DOHH2 (cell line): ENCODE results near the gene BPIFA1.

Experiments used
- H3F3A ChIP-seq: fragments of 200-600 bp; sonication (generic), shearing (Covaris generic); 2 replicates; pipeline ENCODE4 v1.6.0; 2016; ENCODE audit warnings: antibody characterized with exemption, mild to moderate bottlenecking; ENCODE audit not compliant: control insufficient read depth, insufficient read depth
- H3K27ac ChIP-seq: fragments of 200-600 bp; sonication (generic); 2 replicates; pipeline ENCODE4 v1.5.1; 2014; ENCODE audit warnings: low read depth, mild to moderate bottlenecking, low read length, moderate library complexity
- H3K27me3 ChIP-seq: fragments of 200-600 bp; sonication (generic); 2 replicates; pipeline ENCODE4 v1.6.1; 2014; ENCODE audit warnings: mild to moderate bottlenecking, low read length, mixed read lengths; ENCODE audit not compliant: control insufficient read depth
- H3K36me3 ChIP-seq: fragments of 200-600 bp; sonication (generic); 2 replicates; pipeline ENCODE4 v1.6.1; 2014; ENCODE audit warnings: mild to moderate bottlenecking, low read length, moderate library complexity, mixed read lengths; ENCODE audit not compliant: control insufficient read depth
- H3K4me1 ChIP-seq: fragments of 200-600 bp; sonication (generic); 2 replicates; pipeline ENCODE4 v1.6.1; 2014; ENCODE audit warnings: mild to moderate bottlenecking, low read length, mixed read lengths; ENCODE audit not compliant: control insufficient read depth
- H3K4me2 ChIP-seq: fragments of 200-600 bp; sonication (generic); 2 replicates; pipeline ENCODE4 v1.6.0; 2014; ENCODE audit warnings: mild to moderate bottlenecking, low read length, moderate library complexity
- H3K4me3 ChIP-seq: fragments of 200-600 bp; sonication (generic); 2 replicates; pipeline ENCODE4 v1.5.1; 2014; ENCODE audit warnings: mild to moderate bottlenecking, low read length, mixed read lengths
- H3K79me2 ChIP-seq: fragments of 200-600 bp; sonication (generic); 2 replicates; pipeline ENCODE4 v1.6.1; 2014; ENCODE audit warnings: mild to moderate bottlenecking, low read length, mixed read lengths; ENCODE audit not compliant: control insufficient read depth
- H3K9me2 ChIP-seq: fragments of 200-600 bp; sonication (generic); replicated peaks from 2 replicates; pipeline ENCODE4 v1.6.1; 2014; ENCODE audit warnings: mild to moderate bottlenecking, low read length, mixed read lengths; ENCODE audit not compliant: control insufficient read depth
- H3K9me3 ChIP-seq: fragments of 200-600 bp; sonication (generic); 2 replicates; pipeline ENCODE4 v1.6.1; 2014; ENCODE audit warnings: antibody characterized with exemption, low read length, mixed read lengths; ENCODE audit not compliant: control insufficient read depth, insufficient read depth
- H4K20me1 ChIP-seq: fragments of 200-600 bp; sonication (generic); 2 replicates; pipeline ENCODE4 v1.6.0; 2014; ENCODE audit warnings: low read depth, mild to moderate bottlenecking, antibody characterized with exemption, low read length, moderate library complexity; ENCODE audit not compliant: control insufficient read depth, insufficient read depth
- CTCF ChIP-seq: fragments of 200-600 bp; sonication (generic); IDR thresholded peaks from one replicate; pipeline ENCODE4 v1.5.1; 2014; ENCODE audit warnings: antibody characterized with exemption, mild to moderate bottlenecking, low read depth, low read length; ENCODE audit not compliant: poor library complexity, severe bottlenecking
- EZH2phosphoT487 ChIP-seq: fragments of 200-600 bp; sonication (generic); IDR thresholded peaks from 2 replicates; pipeline ENCODE4 v1.6.1; 2017; ENCODE audit warnings: borderline replicate concordance, mild to moderate bottlenecking, antibody characterized with exemption, low read length, moderate library complexity, mixed read lengths

The BPIFA1 gene

GRCh38 chr20:33239418-33239817, 3.6 kb downstream of the BPIFA1 start:
- no peak overlapping the region for H3K27ac ChIP-seq
- H3K4me3 ChIP-seq = no peak overlapping the region
- no peaks in the 10 kb centered on the region for H3K4me1 ChIP-seq
- no peaks in the 10 kb centered on the region for H3F3A ChIP-seq
- H4K20me1 ChIP-seq = no peaks in the 10 kb centered on the region
- no peaks in the 10 kb centered on the region for H3K27me3 ChIP-seq
- no peaks in the 10 kb centered on the region for H3K9me2 ChIP-seq
- H3K36me3 ChIP-seq = no peaks in the 10 kb centered on the region
- H3K4me2 ChIP-seq = no peak overlapping the region
- no peaks in the 10 kb centered on the region for H3K9me3 ChIP-seq
- TF ChIP-seq EZH2phosphoT487 (no peak), CTCF (no peak)
- no peaks in the 10 kb centered on the region for H3K79me2 ChIP-seq

- H3F3A ChIP-seq = no peaks in the 10 kb centered on the region
- H3K4me2 ChIP-seq = no peak overlapping the region
- H3K4me3 ChIP-seq = no peak overlapping the region
- H3K9me3 ChIP-seq = no peaks in the 10 kb centered on the region
- no peaks in the 10 kb centered on the region for H3K4me1 ChIP-seq
- H3K27ac ChIP-seq = no peak overlapping the region
- H4K20me1 ChIP-seq = no peaks in the 10 kb centered on the region
- H3K79me2 ChIP-seq = no peaks in the 10 kb centered on the region
- no peaks in the 10 kb centered on the region for H3K27me3 ChIP-seq
- no peaks in the 10 kb centered on the region for H3K36me3 ChIP-seq
- no peak for TF ChIP-seq EZH2phosphoT487
- no peak for TF ChIP-seq CTCF
- H3K9me2 ChIP-seq = no peaks in the 10 kb centered on the region
These were observed 4.4 kb downstream of the BPIFA1 start for GRCh38 chr20:33239979-33240736.

- H3K4me3 ChIP-seq = no peak overlapping the region
- no peaks in the 10 kb centered on the region for H3K27me3 ChIP-seq
- H3F3A ChIP-seq = no peaks in the 10 kb centered on the region
- no peak overlapping the region for H3K27ac ChIP-seq
- H3K9me3 ChIP-seq = no peaks in the 10 kb centered on the region
- H3K4me2 ChIP-seq = no peak overlapping the region
- H3K79me2 ChIP-seq = no peaks in the 10 kb centered on the region
- no peaks in the 10 kb centered on the region for H4K20me1 ChIP-seq
- H3K36me3 ChIP-seq = no peaks in the 10 kb centered on the region
- no peaks in the 10 kb centered on the region for H3K9me2 ChIP-seq
- TF ChIP-seq EZH2phosphoT487 (no peak), CTCF (no peak)
- H3K4me1 ChIP-seq = no peaks in the 10 kb centered on the region
These were observed 5.1 kb downstream of the BPIFA1 start for GRCh38 chr20:33240923-33241322.
